Measurements from ENCODE around the gene CLCN7. TPM values are rescaled to one million over a fixed set of nuclear protein-coding genes. Genes with fewer than 3 reads are reported as not detected.

The CLCN7 gene
- total and polyA plus RNA-seq, 2 of the 4 experiments (the other 2 are of a cell fraction): 10.8 to 45.2 TPM

GRCh38 chr16:1407753-1408152 lies 67.1 kb downstream of the CLCN7 start:
- peaks cover 6% of the 10 kb centered on the region; the same call in 1 of the 2 replicates for H3K4me1 ChIP-seq (ENCODE audit: control insufficient read depth, insufficient read depth, low read length)
- no peak overlapping the region for H3K14ac ChIP-seq (replicated peaks; ENCODE audit: low read depth, low read length)
- intact Hi-C loops (cut with micrococcal nuclease) (no loop called here), in situ Hi-C loops (cut with MboI; ENCODE audit: low sequenced_read_pairs) (no loop called here), dilution Hi-C loops (cut with HindIII; ENCODE audit: low sequenced_read_pairs, unreplicated experiment) (no loop called here)
- no peaks in the 10 kb centered on the region for H3K9me3 ChIP-seq (ENCODE audit: control insufficient read depth, insufficient read depth, low read length)
- no peaks in the 10 kb centered on the region for H3K9me1 ChIP-seq (ENCODE audit: insufficient read depth, low read length)
- DNase-seq (peak; percentile 13), ATAC-seq (ENCODE audit: low read depth) (no peak)
- no peak overlapping the region for H3K56ac ChIP-seq (ENCODE audit: extremely low read depth, insufficient read depth, low read length)
- 56% methylated on average over 4 of the region's 11 CpGs; no CpG with 5 or more reads in 1 of the 2 experiments for WGBS, 2 experiments (ENCODE audit: extremely low coverage in 2 of 2, insufficient read length in 1 of 2)
- H2BK5ac ChIP-seq (ENCODE audit: low read depth, low read length, poor library complexity, severe bottlenecking): peak overlapping the region; percentile 15
- POLR2A ChIA-PET (ENCODE audit: unreplicated experiment): interaction anchor here (0.6 kb wide), 1 partner anchor 19 kb away, joined by 3 read pairs; no protein-coding TSS in a partner anchor
- H3K4ac ChIP-seq (ENCODE audit: low read depth, low read length): peak overlapping the region; percentile 42; the same call in 1 of the 2 replicates
- no peak overlapping the region for H2BK20ac ChIP-seq (ENCODE audit: low read depth, low read length)
- no TSS peak for BruUV-seq (replicated peaks)
- no peak overlapping the region for H4K91ac ChIP-seq (ENCODE audit: insufficient read depth, low read depth, low read length)
- no peak overlapping the region for H3K9ac ChIP-seq (ENCODE audit: low read depth, low read length)
- H3K27ac ChIP-seq (ENCODE audit: insufficient read depth, low read length): no peak overlapping the region
- no peak overlapping the region for H2BK120ac ChIP-seq (ENCODE audit: low read depth, low read length)
- no peaks in the 10 kb centered on the region for H3K27me3 ChIP-seq (ENCODE audit: control insufficient read depth, insufficient read depth, low read length)
- no peak overlapping the region for H3K23ac ChIP-seq (ENCODE audit: low read depth, low read length)
- H3K4me2 ChIP-seq (ENCODE audit: low read depth, low read length): peak overlapping the region; percentile 66
- H2AK5ac ChIP-seq (ENCODE audit: low read depth, low read length): peak overlapping the region; percentile 33; the same call in 1 of the 2 replicates
- H3K79me1 ChIP-seq (ENCODE audit: low read depth in 1 of 2, low read length in 2 of 2): peaks cover 5 to 49% of the 10 kb centered on the region in 2 experiments
- TF ChIP-seq RCOR1 (IDR thresholded peaks at IDR 0.05; ENCODE audit: insufficient replicate concordance, low read length) (no peak), MAFK (IDR thresholded peaks at IDR 0.05; ENCODE audit: low read depth, low read length) (no peak), BHLHE40 (IDR thresholded peaks at IDR 0.05; ENCODE audit: low read depth, low read length) (no peak)
- TF ChIP-seq, protein P1, sequence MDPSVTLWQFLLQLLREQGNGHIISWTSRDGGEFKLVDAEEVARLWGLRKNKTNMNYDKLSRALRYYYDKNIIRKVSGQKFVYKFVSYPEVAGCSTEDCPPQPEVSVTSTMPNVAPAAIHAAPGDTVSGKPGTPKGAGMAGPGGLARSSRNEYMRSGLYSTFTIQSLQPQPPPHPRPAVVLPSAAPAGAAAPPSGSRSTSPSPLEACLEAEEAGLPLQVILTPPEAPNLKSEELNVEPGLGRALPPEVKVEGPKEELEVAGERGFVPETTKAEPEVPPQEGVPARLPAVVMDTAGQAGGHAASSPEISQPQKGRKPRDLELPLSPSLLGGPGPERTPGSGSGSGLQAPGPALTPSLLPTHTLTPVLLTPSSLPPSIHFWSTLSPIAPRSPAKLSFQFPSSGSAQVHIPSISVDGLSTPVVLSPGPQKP (IDR thresholded peaks at IDR 0.05; ENCODE audit: borderline replicate concordance, low read depth, low read length): no peak
- H2AK9ac ChIP-seq (replicated peaks; ENCODE audit: low read depth, low read length, poor library complexity): peak overlapping the region; percentile 90
- H4K8ac ChIP-seq (ENCODE audit: low read depth in 2 of 2, low read length in 2 of 2): peak overlapping the region in 1 of 2 experiments; percentile 67; a peak in 1 of 4 replicates
- no peaks in the 10 kb centered on the region; the same call in none of the 2 replicates for H4K20me1 ChIP-seq (ENCODE audit: insufficient read depth, low read length)
- H3K36me3 ChIP-seq (ENCODE audit: control insufficient read depth, insufficient read depth, low read length): peaks cover 20% of the 10 kb centered on the region
- no peak overlapping the region for H2BK15ac ChIP-seq (ENCODE audit: low read depth, low read length)
- peak overlapping the region; percentile 96 for H2AFZ ChIP-seq (replicated peaks; ENCODE audit: low read length, poor library complexity)
- H3K4me3 ChIP-seq (ENCODE audit: insufficient read depth, low read depth, low read length): peak overlapping the region; percentile 7; the same call in 1 of the 2 replicates
- CTCF ChIA-PET: interaction anchor here (0.6 to 0.7 kb wide), 2 partner anchors 15 to 262 kb away, joined by 3 read pairs; no protein-coding TSS in a partner anchor
- no peak overlapping the region for H4K5ac ChIP-seq (ENCODE audit: low read depth, low read length)
- no peak overlapping the region for H3K18ac ChIP-seq (ENCODE audit: low read depth, low read length)

Data from IMR-90 (cell line).